M059J (cell line): ENCODE measurements around the gene DUSP14. TPM values are rescaled to one million over a fixed set of nuclear protein-coding genes. Genes with fewer than 3 reads are reported as not detected.
A peak's percentile ranks its signal among the peaks of the same experiment; 100 is the strongest.
"Not testable (repeated sequence)": the region's sequence is repeated elsewhere in the genome, so short reads cannot be mapped to it uniquely, and the experiment has no call there.

Experiments
- DNase-seq: peaks from one replicate; pipeline ENCODE4 v3.0.0-alpha.2; 2012; ENCODE audit warnings: low read depth
- total RNA-seq: library from RNA; depleted of rRNA; stranded (reverse); fragments of >200 nt; shearing (Covaris generic); gene quantifications from 2 replicates; pipeline ENCODE4 v1.2.3, GENCODE V29; 2014; rRNA removed

Gene DUSP14
- total RNA-seq: 71.2 and 94.7 TPM in 2 replicates

- DNase-seq: peak; percentile 78
Measured at GRCh38 chr17:37489197-37490001, at the start of gene DUSP14. Gene DUSP14, plus strand, starts transcription at chr17:37489891. Its CDS starts 22,382 bp downstream, at chr17:37512273.

GRCh38 chr17:37440424-37440823, 49.3 kb upstream of the DUSP14 start:
- DNase-seq: no peak

- DNase-seq: not testable (repeated sequence)
Measured at GRCh38 chr17:37441369-37442014, 48.2 kb upstream of the DUSP14 start.

GRCh38 chr17:37446027-37446426, 43.7 kb upstream of the DUSP14 start:
- peak; percentile 87 for DNase-seq

GRCh38 chr17:37447641-37448040, 42.0 kb upstream of the DUSP14 start:
- DNase-seq: peak; percentile 61

- DNase-seq: no peak
Measured at GRCh38 chr17:37450112-37450511, 39.6 kb upstream of the DUSP14 start.

GRCh38 chr17:37457801-37458200, 31.9 kb upstream of the DUSP14 start:
- DNase-seq: not testable (repeated sequence)

GRCh38 chr17:37458805-37459204, 30.9 kb upstream of the DUSP14 start:
- DNase-seq: peak; percentile 89

- no peak for DNase-seq
Measured at GRCh38 chr17:37461668-37462067, 28.0 kb upstream of the DUSP14 start.

GRCh38 chr17:37462492-37462891, 27.2 kb upstream of the DUSP14 start:
- no peak for DNase-seq

- DNase-seq: no peak
Measured at GRCh38 chr17:37463039-37463438, 26.7 kb upstream of the DUSP14 start.

- DNase-seq: peak; percentile 73
Measured at GRCh38 chr17:37465069-37465616, 24.5 kb upstream of the DUSP14 start.

- DNase-seq: peak; percentile 46
Measured at GRCh38 chr17:37466471-37466870, 23.2 kb upstream of the DUSP14 start.

- DNase-seq: no peak
Measured at GRCh38 chr17:37470181-37470580, 19.5 kb upstream of the DUSP14 start.

- no peak for DNase-seq
Measured at GRCh38 chr17:37475731-37476420, 13.8 kb upstream of the DUSP14 start.

GRCh38 chr17:37476431-37477120, 13.1 kb upstream of the DUSP14 start:
- DNase-seq: peak; percentile 8

- peak; percentile 6 for DNase-seq
Measured at GRCh38 chr17:37478187-37478586, 11.5 kb upstream of the DUSP14 start.

GRCh38 chr17:37479025-37479424, 10.7 kb upstream of the DUSP14 start:
- no peak for DNase-seq

- no peak for DNase-seq
Measured at GRCh38 chr17:37480427-37480826, 9.3 kb upstream of the DUSP14 start.

GRCh38 chr17:37481001-37481665, 8.6 kb upstream of the DUSP14 start:
- no peak for DNase-seq
